Endothelial cell (in vitro differentiated cells): ENCODE results near the gene VEGFA. TPM values are rescaled to one million over a fixed set of nuclear protein-coding genes. Genes with fewer than 3 reads are reported as not detected.

Experiments used
- DNase-seq: peaks from one replicate; pipeline ENCODE4 v3.0.0; 2021; ENCODE audit warnings: low spot score
- H3K27ac Mint-ChIP-seq: one replicate; pipeline ENCODE4 v1.8.0; 2021; ENCODE audit warnings: mixed read lengths, inconsistent platforms; ENCODE audit not compliant: unreplicated experiment
- H3K27me3 Mint-ChIP-seq: one replicate; pipeline ENCODE4 v1.8.0; 2021; ENCODE audit warnings: mild to moderate bottlenecking, moderate library complexity, mixed read lengths, inconsistent platforms; ENCODE audit not compliant: unreplicated experiment
- H3K36me3 Mint-ChIP-seq: one replicate; pipeline ENCODE4 v1.8.0; 2021; ENCODE audit warnings: mild to moderate bottlenecking, low read depth, mixed read lengths, inconsistent platforms; ENCODE audit not compliant: unreplicated experiment
- H3K4me1 Mint-ChIP-seq: one replicate; pipeline ENCODE4 v1.8.0; 2021; ENCODE audit warnings: mild to moderate bottlenecking, mixed read lengths, inconsistent platforms; ENCODE audit not compliant: unreplicated experiment
- H3K4me3 Mint-ChIP-seq: one replicate; pipeline ENCODE4 v1.8.0; 2021; ENCODE audit warnings: mild to moderate bottlenecking, mixed read lengths, inconsistent platforms; ENCODE audit not compliant: unreplicated experiment
- H3K9me3 Mint-ChIP-seq: one replicate; pipeline ENCODE4 v1.8.0; 2021; ENCODE audit warnings: mixed read lengths, inconsistent platforms; ENCODE audit not compliant: unreplicated experiment
- total RNA-seq: library from RNA; stranded (reverse); fragmentation: NEBNext Ultra II Directional; extraction: Animal tissue kit (Norgen Biotek cat#: 25700); gene quantifications from one replicate; pipeline ENCODE4 v1.2.1, GENCODE V29; 2021; ENCODE audit not compliant: unreplicated experiment
- TF ChIP-seq, protein P1 (sequence below): fragments of 200-600 bp; sonication (generic); IDR thresholded peaks from one replicate; pipeline ENCODE4 v1.5.0; 2021; ENCODE audit warnings: antibody characterized with exemption; ENCODE audit not compliant: unreplicated experiment

Gene VEGFA
- total RNA-seq, 1 donor from 2014 or later, result 3.5 TPM

DNA sequence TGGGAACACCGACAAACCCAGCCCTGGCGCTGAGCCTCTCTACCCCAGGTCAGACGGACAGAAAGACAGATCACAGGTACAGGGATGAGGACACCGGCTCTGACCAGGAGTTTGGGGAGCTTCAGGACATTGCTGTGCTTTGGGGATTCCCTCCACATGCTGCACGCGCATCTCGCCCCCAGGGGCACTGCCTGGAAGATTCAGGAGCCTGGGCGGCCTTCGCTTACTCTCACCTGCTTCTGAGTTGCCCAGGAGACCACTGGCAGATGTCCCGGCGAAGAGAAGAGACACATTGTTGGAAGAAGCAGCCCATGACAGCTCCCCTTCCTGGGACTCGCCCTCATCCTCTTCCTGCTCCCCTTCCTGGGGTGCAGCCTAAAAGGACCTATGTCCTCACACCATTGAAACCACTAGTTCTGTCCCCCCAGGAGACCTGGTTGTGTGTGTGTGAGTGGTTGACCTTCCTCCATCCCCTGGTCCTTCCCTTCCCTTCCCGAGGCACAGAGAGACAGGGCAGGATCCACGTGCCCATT, 15.3 kb downstream of the VEGFA start:
- Mint-ChIP-seq H3K4me1 (no peaks in the 10 kb centered on the region), H3K9me3 (no peaks in the 10 kb centered on the region), H3K4me3 (no peak overlapping the region), H3K36me3 (peaks cover 4% of the 10 kb centered on the region), H3K27me3 (no peaks in the 10 kb centered on the region), H3K27ac (no peak overlapping the region)
- DNase-seq, result no peak
- TF ChIP-seq, protein P1, sequence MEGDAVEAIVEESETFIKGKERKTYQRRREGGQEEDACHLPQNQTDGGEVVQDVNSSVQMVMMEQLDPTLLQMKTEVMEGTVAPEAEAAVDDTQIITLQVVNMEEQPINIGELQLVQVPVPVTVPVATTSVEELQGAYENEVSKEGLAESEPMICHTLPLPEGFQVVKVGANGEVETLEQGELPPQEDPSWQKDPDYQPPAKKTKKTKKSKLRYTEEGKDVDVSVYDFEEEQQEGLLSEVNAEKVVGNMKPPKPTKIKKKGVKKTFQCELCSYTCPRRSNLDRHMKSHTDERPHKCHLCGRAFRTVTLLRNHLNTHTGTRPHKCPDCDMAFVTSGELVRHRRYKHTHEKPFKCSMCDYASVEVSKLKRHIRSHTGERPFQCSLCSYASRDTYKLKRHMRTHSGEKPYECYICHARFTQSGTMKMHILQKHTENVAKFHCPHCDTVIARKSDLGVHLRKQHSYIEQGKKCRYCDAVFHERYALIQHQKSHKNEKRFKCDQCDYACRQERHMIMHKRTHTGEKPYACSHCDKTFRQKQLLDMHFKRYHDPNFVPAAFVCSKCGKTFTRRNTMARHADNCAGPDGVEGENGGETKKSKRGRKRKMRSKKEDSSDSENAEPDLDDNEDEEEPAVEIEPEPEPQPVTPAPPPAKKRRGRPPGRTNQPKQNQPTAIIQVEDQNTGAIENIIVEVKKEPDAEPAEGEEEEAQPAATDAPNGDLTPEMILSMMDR, result no peak

DNA sequence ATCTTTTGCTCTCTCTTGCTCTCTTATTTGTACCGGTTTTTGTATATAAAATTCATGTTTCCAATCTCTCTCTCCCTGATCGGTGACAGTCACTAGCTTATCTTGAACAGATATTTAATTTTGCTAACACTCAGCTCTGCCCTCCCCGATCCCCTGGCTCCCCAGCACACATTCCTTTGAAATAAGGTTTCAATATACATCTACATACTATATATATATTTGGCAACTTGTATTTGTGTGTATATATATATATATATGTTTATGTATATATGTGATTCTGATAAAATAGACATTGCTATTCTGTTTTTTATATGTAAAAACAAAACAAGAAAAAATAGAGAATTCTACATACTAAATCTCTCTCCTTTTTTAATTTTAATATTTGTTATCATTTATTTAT, 15.9 kb downstream of the VEGFA start:
- no peak for DNase-seq
- H3K36me3 Mint-ChIP-seq, result peaks cover 4% of the 10 kb centered on the region
- H3K27me3 Mint-ChIP-seq, result peaks cover 2% of the 10 kb centered on the region
- no peak overlapping the region for H3K27ac Mint-ChIP-seq
- H3K9me3 Mint-ChIP-seq, result no peaks in the 10 kb centered on the region
- TF ChIP-seq, protein P1, result no peak
- no peak overlapping the region for H3K4me3 Mint-ChIP-seq
- no peaks in the 10 kb centered on the region for H3K4me1 Mint-ChIP-seq

DNA sequence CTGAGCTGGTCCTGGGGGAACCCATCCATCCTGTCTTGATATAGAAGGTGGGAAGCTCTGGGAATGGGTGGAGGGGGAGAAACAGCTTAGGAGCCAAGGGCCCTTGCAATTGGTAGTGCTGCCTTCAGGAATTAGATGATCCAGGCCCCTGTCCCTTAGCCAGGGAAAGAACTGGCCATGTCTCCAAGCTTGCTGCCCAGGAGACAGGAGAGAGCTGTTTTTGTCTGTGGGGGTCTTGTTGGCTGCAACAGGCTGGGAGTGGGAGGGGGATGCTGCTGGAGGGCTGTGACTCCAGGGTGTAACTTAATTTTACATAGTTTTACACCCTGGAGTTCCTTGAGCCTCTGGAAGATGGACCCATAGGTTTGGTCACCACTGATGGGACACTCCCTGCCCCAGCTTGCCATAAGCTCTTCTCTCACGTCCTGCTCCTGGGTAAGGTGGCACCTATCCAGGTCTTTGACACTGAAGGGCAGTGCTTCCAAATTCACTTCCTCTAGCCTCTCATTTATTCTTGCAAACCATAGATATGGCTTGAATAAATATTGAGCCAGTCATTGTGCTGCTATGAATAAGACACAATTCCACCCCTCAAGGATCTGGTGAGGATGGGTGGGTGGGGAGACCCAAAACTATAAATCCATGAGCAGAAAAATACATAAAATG, 16.8 kb downstream of the VEGFA start:
- Mint-ChIP-seq H3K9me3 (no peaks in the 10 kb centered on the region), H3K36me3 (peaks cover 2% of the 10 kb centered on the region), H3K27ac (no peak overlapping the region), H3K27me3 (peaks cover 3% of the 10 kb centered on the region), H3K4me1 (no peaks in the 10 kb centered on the region), H3K4me3 (no peak overlapping the region)
- DNase-seq, result no peak
- TF ChIP-seq, protein P1, result no peak

DNA sequence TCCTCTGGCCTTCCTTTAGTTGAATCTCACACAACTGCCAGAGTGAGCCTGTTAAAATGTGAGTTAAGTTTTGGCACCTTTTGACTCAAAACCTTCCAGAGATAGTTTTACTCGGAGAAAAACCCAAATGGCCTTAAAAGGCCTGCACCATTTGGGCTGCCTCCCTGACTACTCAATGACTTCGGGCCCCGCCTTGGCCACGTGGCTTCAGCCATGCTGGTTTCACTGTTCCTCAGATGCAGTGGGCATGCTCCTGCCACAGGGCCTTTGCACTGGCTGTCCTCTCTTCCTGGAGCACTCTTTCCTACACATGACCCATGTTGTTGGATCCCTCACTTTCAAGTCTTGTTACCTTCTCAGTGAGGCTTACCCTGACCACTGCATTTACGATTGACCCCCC, 18.3 kb downstream of the VEGFA start:
- no peaks in the 10 kb centered on the region for H3K9me3 Mint-ChIP-seq
- peaks cover 8% of the 10 kb centered on the region for H3K27me3 Mint-ChIP-seq
- no peak for DNase-seq
- H3K4me3 Mint-ChIP-seq, result no peak overlapping the region
- TF ChIP-seq, protein P1, result no peak
- no peak overlapping the region for H3K27ac Mint-ChIP-seq
- no peaks in the 10 kb centered on the region for H3K4me1 Mint-ChIP-seq
- no peaks in the 10 kb centered on the region for H3K36me3 Mint-ChIP-seq

DNA sequence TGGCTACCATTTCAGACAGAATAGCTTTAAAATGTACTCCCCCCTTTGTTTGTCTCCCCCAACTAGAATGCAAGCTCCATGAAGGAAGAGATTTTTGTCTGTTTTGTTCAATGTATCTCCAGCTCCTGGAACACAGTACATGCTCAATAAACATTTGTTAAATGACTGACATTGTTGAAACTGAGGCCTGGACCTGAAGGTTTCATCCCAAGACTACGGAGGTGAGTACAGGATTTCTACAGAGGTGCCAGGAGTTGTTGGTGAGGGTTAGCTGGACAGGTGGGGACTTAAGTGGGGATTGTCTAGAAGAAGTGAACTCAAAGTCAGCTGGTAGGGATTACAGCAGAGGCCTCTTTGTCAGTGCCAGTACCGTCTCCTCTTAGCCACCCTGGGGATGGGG, 19.4 kb downstream of the VEGFA start:
- H3K36me3 Mint-ChIP-seq, result no peaks in the 10 kb centered on the region
- no peaks in the 10 kb centered on the region for H3K4me1 Mint-ChIP-seq
- TF ChIP-seq, protein P1, result no peak
- H3K9me3 Mint-ChIP-seq, result no peaks in the 10 kb centered on the region
- no peak overlapping the region for H3K4me3 Mint-ChIP-seq
- no peak for DNase-seq
- H3K27ac Mint-ChIP-seq, result no peak overlapping the region
- peaks cover 8% of the 10 kb centered on the region for H3K27me3 Mint-ChIP-seq
